SK-N-MC (cell line): ENCODE measurements around the gene SMURF1.

Experiments
- EZH2 ChIP-seq: fragments of 200-600 bp; sonication (generic); IDR thresholded peaks from one replicate; pipeline ENCODE4 v1.6.1; 2017; ENCODE audit warnings: antibody characterized with exemption
- FOXP2 ChIP-seq: optimal IDR thresholded peaks from 2 replicates; pipeline ENCODE3; 2011; ENCODE audit warnings: mild to moderate bottlenecking, moderate library complexity; ENCODE audit not compliant: insufficient read depth; ENCODE audit errors: extremely low read length, control extremely low read depth
- POLR2AphosphoS5 ChIP-seq: IDR thresholded peaks from 2 replicates; pipeline ENCODE4 v1.6.1; 2012; ENCODE audit warnings: mild to moderate bottlenecking, low read depth, low read length, borderline replicate concordance

- TF ChIP-seq EZH2 (no peak), POLR2AphosphoS5 (no peak), FOXP2 (no peak)
Observed at GRCh38 chr7:99189222-99189621, 45.3 kb upstream of the SMURF1 start.
